MCF 10A (cell line): Measurements from ENCODE around the gene BSPRY. TPM values are rescaled to one million over a fixed set of nuclear protein-coding genes. Genes with fewer than 3 reads are reported as not detected.
"Not testable (repeated sequence)": the region's sequence is repeated elsewhere in the genome, so short reads cannot be mapped to it uniquely, and the experiment has no call there.

Experiments
- BruUV-seq: library from RNA; stranded (reverse); fragments of 400-500 nt; replicated peaks from 2 replicates; lab custom pipeline; 2021; lab: Mats Ljungman, UMichigan
- CTCF ChIA-PET: fragments of 300-600 bp; sonication (Branson Sonifier 250); formaldehyde crosslinking; extraction: SDS; loops from one replicate; lab custom pipeline; 2021; ENCODE audit warnings: antibody characterized with exemption, inconsistent platforms; lab: Yijun Ruan, JAX
- POLR2A ChIA-PET: fragments of 300-600, 350-650 bp; sonication (Branson Sonifier 250); formaldehyde crosslinking; extraction: SDS; loops from one replicate; lab custom pipeline; 2020; ENCODE audit warnings: antibody characterized with exemption, inconsistent platforms; lab: Yijun Ruan, JAX
- DNase-seq: peaks from one replicate; pipeline ENCODE4 v3.0.0-alpha.2; 2018; ENCODE audit not compliant: unreplicated experiment
- H3K27ac Mint-ChIP-seq: one replicate; pipeline ENCODE4 v1.8.0; 2022; ENCODE audit warnings: mild to moderate bottlenecking, low read depth, mixed read lengths; ENCODE audit not compliant: unreplicated experiment
- H3K27me3 Mint-ChIP-seq: one replicate; pipeline ENCODE4 v1.8.0; 2022; ENCODE audit warnings: mixed read lengths; ENCODE audit not compliant: insufficient read depth, unreplicated experiment
- H3K36me3 Mint-ChIP-seq: one replicate; pipeline ENCODE4 v1.8.0; 2022; ENCODE audit warnings: mild to moderate bottlenecking, moderate library complexity, mixed read lengths; ENCODE audit not compliant: insufficient read depth, unreplicated experiment
- H3K4me1 Mint-ChIP-seq: one replicate; pipeline ENCODE4 v1.8.0; 2022; ENCODE audit warnings: mixed read lengths; ENCODE audit not compliant: insufficient read depth, unreplicated experiment
- H3K4me3 Mint-ChIP-seq: one replicate; pipeline ENCODE4 v1.8.0; 2022; ENCODE audit warnings: mild to moderate bottlenecking, moderate library complexity, mixed read lengths; ENCODE audit not compliant: unreplicated experiment
- H3K9me3 Mint-ChIP-seq: one replicate; pipeline ENCODE4 v1.8.0; 2022; ENCODE audit warnings: mixed read lengths; ENCODE audit not compliant: unreplicated experiment
- intact Hi-C: fragments of 100-400 bp; cut with micrococcal nuclease; formaldehyde crosslinking; loops from 2 replicates; pipeline ENCODE4 v1.14.1; 2022
- total RNA-seq: library from RNA; stranded (reverse); gene quantifications from 2 replicates; pipeline ENCODE4 v1.2.3, GENCODE V29; 2022
- TF ChIP-seq, protein P1 (sequence below): fragments of 200-600 bp; IDR thresholded peaks from one replicate; pipeline ENCODE4 v1.8.0; 2022; ENCODE audit warnings: antibody characterized with exemption, mild to moderate bottlenecking; ENCODE audit not compliant: unreplicated experiment

Gene BSPRY
- total RNA-seq, 1 experiment from 2014 or later, result 0.21 TPM

DNA sequence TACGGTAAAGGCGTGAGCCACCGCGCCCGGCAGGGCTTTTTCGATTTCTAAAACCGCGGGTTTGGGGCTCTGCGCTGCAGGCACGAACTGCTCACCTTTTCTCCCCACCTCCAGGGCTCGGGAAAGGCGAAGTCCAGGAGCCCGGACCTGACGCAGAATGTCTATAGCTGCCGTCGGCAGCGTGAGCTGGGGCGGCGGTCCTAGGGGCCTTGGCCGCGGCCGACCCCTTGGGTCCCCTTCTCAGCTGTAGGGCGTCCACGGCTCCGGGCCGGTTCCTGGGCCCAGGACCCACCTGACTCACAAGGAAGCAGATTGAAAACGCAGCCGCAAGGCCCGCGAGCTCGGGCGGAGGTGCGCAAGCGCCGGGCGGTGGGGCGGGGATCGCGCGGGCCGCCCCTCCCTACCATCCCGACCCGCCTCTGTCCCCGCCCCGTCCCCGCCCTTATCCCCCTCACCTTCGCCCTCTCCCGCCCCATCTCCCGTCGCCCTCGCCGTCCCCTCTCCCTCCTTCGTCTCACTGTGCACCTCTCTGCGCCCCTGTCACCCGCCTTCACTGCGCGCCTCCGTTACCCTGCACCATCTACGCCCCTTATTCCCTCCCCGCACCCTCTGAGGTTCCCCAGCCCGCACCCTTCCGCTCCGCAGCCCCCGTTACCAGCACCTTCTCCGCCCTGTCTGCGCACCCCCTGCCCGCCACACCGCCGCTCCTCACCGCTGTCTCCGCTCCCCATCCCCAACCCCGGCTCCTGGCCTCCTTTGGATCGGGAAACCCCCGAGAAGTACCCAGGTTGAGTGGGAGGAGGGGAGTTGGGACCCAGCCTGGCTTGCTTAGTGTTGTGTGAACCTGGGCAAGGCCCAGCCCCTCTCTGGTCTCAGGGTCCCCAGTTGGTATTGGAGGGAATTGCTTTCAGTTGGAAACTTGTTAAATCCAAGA is 27.6 kb downstream of the BSPRY start, which contains the start of gene HDHD3:
Gene HDHD3 (minus strand): TSS at position 353 of the 934 bp plus-strand sequence. CDS start 2,632 bp downstream, outside the sequence.
- no TSS peak for BruUV-seq
- ChIA-PET CTCF (interaction anchor here (0.7 to 0.9 kb wide), 2 partner anchors 102 to 278 kb away, joined by 3 to 4 read pairs; partner anchors contain the start of gene CDC26), POLR2A (interaction anchor here (0.6 to 1.8 kb wide), 6 partner anchors 24 to 692 kb away, joined by 3 to 9 read pairs (median 4); partner anchors contain the start of genes ALAD, BSPRY, C9orf43 and CDC26)
- Mint-ChIP-seq H3K36me3 (peaks cover 12% of the 10 kb centered on the region), H3K4me3 (peak within 1 kb of the TSS; percentile 78), H3K9me3 (no peaks in the 10 kb centered on the region), H3K27me3 (no peaks in the 10 kb centered on the region), H3K27ac (peak within 1 kb of the TSS; percentile 64), H3K4me1 (peaks cover 10% of the 10 kb centered on the region)
- intact Hi-C loops, result no loop called here
- TF ChIP-seq, protein P1, sequence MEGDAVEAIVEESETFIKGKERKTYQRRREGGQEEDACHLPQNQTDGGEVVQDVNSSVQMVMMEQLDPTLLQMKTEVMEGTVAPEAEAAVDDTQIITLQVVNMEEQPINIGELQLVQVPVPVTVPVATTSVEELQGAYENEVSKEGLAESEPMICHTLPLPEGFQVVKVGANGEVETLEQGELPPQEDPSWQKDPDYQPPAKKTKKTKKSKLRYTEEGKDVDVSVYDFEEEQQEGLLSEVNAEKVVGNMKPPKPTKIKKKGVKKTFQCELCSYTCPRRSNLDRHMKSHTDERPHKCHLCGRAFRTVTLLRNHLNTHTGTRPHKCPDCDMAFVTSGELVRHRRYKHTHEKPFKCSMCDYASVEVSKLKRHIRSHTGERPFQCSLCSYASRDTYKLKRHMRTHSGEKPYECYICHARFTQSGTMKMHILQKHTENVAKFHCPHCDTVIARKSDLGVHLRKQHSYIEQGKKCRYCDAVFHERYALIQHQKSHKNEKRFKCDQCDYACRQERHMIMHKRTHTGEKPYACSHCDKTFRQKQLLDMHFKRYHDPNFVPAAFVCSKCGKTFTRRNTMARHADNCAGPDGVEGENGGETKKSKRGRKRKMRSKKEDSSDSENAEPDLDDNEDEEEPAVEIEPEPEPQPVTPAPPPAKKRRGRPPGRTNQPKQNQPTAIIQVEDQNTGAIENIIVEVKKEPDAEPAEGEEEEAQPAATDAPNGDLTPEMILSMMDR, result no peak
- peak; percentile 80 for DNase-seq

DNA sequence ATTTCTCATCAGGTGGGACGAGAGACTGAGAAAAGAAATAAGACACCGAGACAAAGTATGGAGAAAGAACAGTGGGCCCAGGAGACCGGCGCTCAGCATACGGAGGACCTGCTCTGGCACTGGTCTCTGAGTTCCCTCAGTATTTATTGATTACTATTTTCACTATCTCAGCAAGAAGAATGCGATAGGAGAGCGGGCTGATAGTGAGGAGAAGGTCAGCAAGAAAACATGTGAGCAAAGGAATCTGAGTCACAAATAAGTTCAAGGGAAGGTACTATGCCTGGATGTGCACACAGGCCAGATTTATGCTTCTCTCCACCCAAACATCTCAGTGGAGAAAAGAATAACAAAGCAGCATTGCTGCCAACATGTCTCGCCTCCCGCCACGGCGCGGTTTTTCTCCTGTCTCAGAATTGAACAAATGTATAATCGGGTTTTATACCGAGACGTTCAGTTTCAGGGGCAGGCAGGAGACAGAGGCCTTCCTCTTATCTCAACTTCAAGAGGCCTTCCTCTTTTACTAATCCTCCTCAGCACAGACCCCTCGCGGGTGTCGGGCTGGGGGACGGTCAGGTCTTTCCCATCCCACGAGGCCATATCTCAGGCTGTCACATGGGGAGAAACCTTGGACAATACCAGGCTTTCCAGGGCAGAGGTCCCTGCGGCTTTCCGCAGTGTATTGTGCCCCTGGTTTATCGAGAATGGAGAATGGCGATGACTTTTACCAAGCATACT is 29.9 kb downstream of the BSPRY start:
- H3K4me3 Mint-ChIP-seq, BruUV-seq, POLR2A ChIA-PET, H3K36me3 Mint-ChIP-seq, intact Hi-C loops, DNase-seq, H3K9me3 Mint-ChIP-seq, H3K27me3 Mint-ChIP-seq, H3K27ac Mint-ChIP-seq, CTCF ChIA-PET: not testable (repeated sequence)
- H3K4me1 Mint-ChIP-seq, result peaks cover 10% of the 10 kb centered on the region

DNA sequence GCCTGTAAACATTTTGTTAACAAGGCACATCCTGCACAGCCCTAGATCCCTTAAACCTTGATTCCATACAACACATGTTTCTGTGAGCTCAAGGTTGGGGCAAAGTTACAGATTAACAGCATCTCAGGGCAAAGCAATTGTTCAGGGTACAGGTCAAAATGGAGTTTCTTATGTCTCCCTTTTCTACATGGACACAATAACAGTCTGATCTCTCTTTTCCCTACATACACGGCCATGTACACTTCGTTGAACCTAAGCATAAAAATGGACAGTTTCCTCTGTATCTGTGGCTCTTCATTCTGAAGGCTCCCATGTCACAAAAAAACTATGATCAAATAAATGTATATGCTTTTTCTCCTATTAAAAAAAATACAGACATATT is 30.5 kb downstream of the BSPRY start:
- intact Hi-C loops, CTCF ChIA-PET, H3K27ac Mint-ChIP-seq, POLR2A ChIA-PET, H3K36me3 Mint-ChIP-seq, H3K9me3 Mint-ChIP-seq, H3K4me3 Mint-ChIP-seq, DNase-seq, BruUV-seq, H3K27me3 Mint-ChIP-seq: not testable (repeated sequence)
- H3K4me1 Mint-ChIP-seq, result peaks cover 10% of the 10 kb centered on the region

DNA sequence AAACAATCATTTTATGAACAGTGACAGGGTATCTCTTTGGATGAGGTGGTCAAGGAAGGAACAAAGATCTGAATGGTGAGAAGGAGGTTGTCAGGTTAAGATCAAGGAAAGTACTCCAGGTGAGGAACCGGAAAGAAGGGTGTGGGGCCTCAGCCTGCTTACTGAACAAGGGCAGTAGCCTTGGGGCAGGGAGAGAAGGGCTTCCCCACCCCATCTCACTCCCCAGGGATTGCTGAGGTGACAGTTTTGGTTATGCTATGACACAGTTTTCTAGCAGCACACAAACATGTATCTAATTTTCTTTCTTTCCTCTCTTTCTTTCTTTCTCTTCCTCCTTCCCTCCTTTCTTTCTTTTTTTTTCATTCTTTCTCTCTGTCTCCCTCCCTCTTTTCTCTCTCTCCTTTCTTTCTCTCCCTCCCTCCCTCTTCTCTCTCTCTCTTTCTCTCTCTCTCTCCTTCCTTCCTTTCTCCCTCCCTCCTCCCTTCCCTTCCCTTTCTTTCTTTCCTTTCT is 31.6 kb downstream of the BSPRY start:
- DNase-seq, result no peak
- intact Hi-C loops, result no loop called here
- Mint-ChIP-seq H3K9me3 (no peaks in the 10 kb centered on the region), H3K27ac (no peak overlapping the region), H3K36me3 (no peaks in the 10 kb centered on the region), H3K4me1 (peaks cover 6% of the 10 kb centered on the region), H3K4me3 (no peak overlapping the region), H3K27me3 (no peaks in the 10 kb centered on the region)
- BruUV-seq, result no TSS peak
- ChIA-PET POLR2A (no interaction called here), CTCF (no interaction called here)
- TF ChIP-seq, protein P1, result no peak

DNA sequence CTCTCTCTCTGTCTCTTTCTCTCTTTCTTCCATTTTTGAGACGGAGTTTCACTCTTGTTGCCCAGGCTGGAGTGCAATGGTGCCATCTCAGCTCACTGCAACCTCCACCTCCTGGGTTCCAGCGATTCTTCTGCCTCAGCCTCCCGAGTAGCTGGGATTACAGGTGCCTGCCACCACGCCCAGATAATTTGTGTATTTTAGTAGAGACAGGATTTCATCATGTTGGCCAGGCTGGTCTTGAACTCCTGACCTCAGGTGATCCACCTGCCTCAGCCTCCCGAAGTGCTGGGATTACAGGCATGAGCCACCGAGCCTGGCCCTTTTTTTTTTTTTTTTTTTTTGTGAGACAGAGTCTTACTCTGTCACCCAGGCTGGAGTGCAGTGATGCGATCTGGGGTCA is 32.1 kb downstream of the BSPRY start:
- DNase-seq, H3K4me1 Mint-ChIP-seq, intact Hi-C loops, CTCF ChIA-PET, H3K9me3 Mint-ChIP-seq, H3K27ac Mint-ChIP-seq, H3K27me3 Mint-ChIP-seq, H3K4me3 Mint-ChIP-seq, H3K36me3 Mint-ChIP-seq, BruUV-seq, POLR2A ChIA-PET: not testable (repeated sequence)
